Stimulated activated CD4-positive, alpha-beta T cell treated with anti-CD3 and anti-CD28 coated beads, Interleukin-4, amount 100 ng/mL, for 24 hours (primary cell): Measurements from ENCODE around the gene ADGRG3.
A peak's percentile ranks its signal among the peaks of the same experiment; 100 is the strongest.

Experiments
- DNase-seq: peaks from one replicate; pipeline ENCODE4 v3.0.0-alpha.2; 2020

Gene ADGRG3, protein sequence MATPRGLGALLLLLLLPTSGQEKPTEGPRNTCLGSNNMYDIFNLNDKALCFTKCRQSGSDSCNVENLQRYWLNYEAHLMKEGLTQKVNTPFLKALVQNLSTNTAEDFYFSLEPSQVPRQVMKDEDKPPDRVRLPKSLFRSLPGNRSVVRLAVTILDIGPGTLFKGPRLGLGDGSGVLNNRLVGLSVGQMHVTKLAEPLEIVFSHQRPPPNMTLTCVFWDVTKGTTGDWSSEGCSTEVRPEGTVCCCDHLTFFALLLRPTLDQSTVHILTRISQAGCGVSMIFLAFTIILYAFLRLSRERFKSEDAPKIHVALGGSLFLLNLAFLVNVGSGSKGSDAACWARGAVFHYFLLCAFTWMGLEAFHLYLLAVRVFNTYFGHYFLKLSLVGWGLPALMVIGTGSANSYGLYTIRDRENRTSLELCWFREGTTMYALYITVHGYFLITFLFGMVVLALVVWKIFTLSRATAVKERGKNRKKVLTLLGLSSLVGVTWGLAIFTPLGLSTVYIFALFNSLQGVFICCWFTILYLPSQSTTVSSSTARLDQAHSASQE

DNA sequence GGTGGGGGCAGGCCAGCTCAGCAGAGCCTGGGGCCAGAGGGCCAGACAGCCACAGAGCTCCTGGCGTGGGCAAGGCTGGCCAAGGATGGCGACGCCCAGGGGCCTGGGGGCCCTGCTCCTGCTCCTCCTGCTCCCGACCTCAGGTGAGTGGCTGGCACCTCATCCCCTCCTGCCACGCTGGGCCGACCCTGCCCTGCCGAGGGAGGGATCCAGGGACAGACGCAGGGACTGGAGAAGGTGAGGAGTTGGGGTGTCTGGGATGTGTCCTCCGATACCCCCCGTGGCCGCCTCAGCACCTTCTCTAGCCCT, at the start of gene ADGRG3:
Gene ADGRG3 (plus strand): TSS at position 44 of the 309 bp plus-strand sequence. CDS start 42 bp downstream, at position 86.
- DNase-seq, result no peak

- DNase-seq, result no peak
Observed at GRCh38 chr16:57619133-57619605, 48.9 kb upstream of the ADGRG3 start.

GRCh38 chr16:57619606-57620334, 48.3 kb upstream of the ADGRG3 start:
- no peak for DNase-seq

DNA sequence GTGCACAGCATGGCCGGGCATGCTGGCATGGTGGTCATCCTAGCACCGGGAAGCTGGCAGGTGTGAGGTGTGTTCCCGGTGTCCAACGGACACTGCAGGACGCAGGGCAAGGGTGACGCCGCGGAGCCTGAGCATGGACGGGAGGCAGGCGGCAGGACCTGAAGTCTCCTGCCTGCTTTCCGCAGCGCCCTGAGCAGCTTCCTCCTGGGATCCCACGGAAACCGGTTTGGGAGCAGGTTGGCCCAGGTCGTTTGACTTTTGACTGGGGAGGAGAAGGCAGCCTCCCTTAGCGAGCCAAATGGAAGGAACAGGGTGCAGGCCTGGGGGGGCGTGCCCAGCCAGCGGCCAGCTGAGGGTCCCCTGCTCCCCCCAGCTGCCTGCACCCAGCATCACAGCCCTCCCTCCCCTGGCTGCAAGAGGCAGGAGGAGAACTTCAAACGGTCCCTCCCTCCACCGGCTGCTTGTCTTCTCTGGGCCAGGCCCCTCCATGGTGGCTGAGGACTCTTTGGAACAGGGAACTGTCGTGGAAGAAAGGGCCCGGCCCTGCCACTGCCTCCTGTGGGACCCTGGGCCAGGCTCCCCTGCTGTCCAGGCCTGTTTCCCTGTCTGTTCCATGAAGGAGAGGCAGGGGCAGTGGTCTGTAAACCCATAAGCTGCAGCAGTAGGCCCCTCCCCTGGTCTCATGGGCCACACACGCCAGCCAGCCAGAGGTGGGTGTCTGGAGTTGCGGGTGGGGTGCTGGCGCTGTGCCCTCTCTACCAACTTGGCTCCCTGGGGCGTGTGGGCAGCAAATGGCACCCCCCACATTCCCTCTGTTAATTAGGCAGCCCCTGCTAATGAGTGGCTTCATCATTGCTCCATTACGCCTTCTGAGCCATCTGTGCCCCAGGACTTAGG, 47.5 kb upstream of the ADGRG3 start:
- no peak for DNase-seq

- no peak for DNase-seq
Observed at GRCh38 chr16:57621521-57622271, 46.4 kb upstream of the ADGRG3 start.

- no peak for DNase-seq
Observed at GRCh38 chr16:57622361-57623250, 45.5 kb upstream of the ADGRG3 start.

- DNase-seq, result no peak
Observed at GRCh38 chr16:57623251-57624043, 44.7 kb upstream of the ADGRG3 start.

DNA sequence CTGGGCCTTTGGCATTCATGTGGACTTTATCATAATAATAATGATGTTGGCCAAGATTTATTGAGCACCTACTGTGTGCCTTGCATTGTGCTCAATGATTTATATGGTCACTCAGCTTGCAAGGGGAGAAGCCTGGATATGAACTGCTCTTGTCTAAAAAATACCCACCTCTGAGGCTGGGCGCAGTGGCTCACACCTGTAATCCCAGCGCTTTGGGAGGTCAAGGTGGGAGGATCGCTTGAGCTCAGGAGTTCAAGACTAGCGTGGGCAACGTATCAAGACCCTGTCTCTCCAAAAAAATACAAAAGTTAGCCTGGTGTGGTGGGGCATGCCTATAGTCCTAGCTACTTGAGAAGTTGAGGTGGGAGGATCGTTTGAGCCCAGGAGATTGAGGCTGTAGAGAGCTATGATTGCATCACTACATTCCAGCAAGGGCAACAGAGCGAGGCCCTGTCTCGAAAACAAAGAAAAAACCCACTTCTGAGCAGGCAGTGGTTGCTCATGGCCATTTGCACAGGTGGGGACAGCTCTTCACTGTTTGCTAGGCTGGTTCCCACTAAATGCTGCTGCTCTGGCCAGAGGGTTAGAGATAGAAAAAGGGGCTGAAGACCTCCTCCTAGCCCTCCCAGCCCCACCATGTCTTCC, 43.9 kb upstream of the ADGRG3 start:
- no peak for DNase-seq

- no peak for DNase-seq
Observed at GRCh38 chr16:57624806-57625500, 43.2 kb upstream of the ADGRG3 start.

- DNase-seq, result no peak
Observed at GRCh38 chr16:57626420-57627170, 41.5 kb upstream of the ADGRG3 start.

GRCh38 chr16:57627184-57627871, 40.8 kb upstream of the ADGRG3 start:
- no peak for DNase-seq

GRCh38 chr16:57628008-57628781, 39.9 kb upstream of the ADGRG3 start, which contains the start of gene ADGRG1:
Gene ADGRG1, plus strand, starts transcription at chr16:57628630. Its CDS starts 21,658 bp downstream, at chr16:57650288.
- peak; percentile 67 for DNase-seq

GRCh38 chr16:57628783-57629293, 39.3 kb upstream of the ADGRG3 start:
- no peak for DNase-seq

DNA sequence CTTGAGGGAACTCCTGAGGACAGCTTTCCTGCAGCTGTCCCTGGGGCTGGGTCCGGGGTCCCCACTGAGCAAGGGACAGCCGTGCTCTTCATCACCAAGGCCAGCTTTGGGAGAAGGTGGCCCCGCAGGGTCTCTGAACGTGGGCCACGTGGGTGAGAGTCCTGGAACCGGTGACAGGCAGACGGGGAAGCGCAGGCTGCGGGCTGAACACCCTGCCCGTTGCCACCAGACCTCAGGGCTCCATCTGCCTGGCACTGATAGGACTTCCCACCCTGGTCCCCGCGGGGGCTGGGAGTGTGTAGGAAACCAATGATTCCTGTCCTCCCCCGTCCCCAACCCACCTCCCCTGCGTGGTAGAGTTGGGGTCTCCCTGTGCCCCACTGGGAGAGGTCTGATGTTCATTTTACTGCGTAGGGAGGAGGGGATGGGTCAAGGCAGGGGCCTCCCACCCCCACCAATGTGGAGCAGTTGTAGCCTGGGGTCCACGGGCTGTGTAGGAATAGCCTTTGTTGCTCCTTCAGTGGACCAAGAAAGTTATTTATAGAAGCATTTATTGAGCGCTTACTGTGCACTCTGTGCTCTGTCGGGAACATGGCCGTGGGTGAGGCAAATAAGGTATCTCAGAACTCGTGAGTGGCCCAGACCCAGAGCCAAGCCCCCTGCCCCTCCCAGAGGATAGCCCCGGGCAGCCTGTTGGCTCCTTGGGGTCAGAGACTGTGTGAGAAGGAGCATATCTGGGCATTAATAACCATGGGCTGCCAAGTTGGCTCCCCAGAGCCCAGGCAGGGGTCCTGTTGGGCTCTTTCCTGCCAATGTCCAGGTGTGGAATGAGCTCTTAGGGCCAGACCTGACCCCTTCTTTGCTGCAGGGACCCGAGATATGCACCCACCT, 38.3 kb upstream of the ADGRG3 start:
- DNase-seq, result no peak

DNA sequence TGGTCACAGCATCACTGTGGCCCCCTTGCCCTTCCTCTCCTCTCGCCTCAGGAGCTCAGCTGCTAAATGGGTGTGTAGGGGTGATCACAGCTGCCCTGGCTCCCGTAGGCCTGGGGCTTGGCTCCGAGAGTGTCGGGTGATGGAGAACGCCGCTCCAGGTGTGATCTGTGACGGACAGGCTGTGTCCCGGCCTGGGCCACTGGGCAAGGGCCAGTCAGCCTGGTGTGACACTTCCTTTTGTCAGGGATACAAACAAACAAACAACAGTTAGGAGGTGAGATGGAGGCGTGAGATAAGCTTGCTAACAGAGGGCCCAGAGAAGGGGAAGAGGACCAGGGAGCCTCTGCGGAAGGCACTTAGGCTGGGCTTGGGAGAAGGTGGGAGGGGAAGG, 37.7 kb upstream of the ADGRG3 start:
- no peak for DNase-seq
